Stimulated activated CD4-positive, alpha-beta T cell treated with anti-CD3 and anti-CD28 coated beads, Interleukin-15, amount 100 ng/mL, for 1 hour (primary cell): ENCODE measurements around the gene FANCI.

Experiments used
- DNase-seq, 2 donors: peaks; one replicate each; pipeline ENCODE4 v3.0.0-alpha.2; 2020; ENCODE audit warnings: low read depth in 1 of 2, low spot score in 1 of 2

FANCI gene

GRCh38 chr15:89359471-89360293 is 115.9 kb downstream of the FANCI start:
- no peak for DNase-seq

GRCh38 chr15:89360294-89360971 is 116.7 kb downstream of the FANCI start:
- no peak for DNase-seq

GRCh38 chr15:89361451-89362202 is 117.8 kb downstream of the FANCI start:
- DNase-seq, result peak; percentile 27 to 44

- no peak for DNase-seq
Measured at GRCh38 chr15:89362203-89363101, 118.7 kb downstream of the FANCI start.

GRCh38 chr15:89363133-89363532 is 119.4 kb downstream of the FANCI start:
- DNase-seq, result no peak

GRCh38 chr15:89363770-89364169 is 120.0 kb downstream of the FANCI start:
- no peak for DNase-seq

GRCh38 chr15:89364341-89364740 is 120.6 kb downstream of the FANCI start:
- no peak for DNase-seq

- no peak for DNase-seq
Measured at GRCh38 chr15:89364741-89365450, 121.1 kb downstream of the FANCI start.

- no peak for DNase-seq
Measured at GRCh38 chr15:89365462-89366065, 121.8 kb downstream of the FANCI start.
